ENCODE data around the gene NAGPA.
"Not testable (repeated sequence)": the region's sequence is repeated elsewhere in the genome, so short reads cannot be mapped to it uniquely, and the experiment has no call there.

The NAGPA gene, protein sequence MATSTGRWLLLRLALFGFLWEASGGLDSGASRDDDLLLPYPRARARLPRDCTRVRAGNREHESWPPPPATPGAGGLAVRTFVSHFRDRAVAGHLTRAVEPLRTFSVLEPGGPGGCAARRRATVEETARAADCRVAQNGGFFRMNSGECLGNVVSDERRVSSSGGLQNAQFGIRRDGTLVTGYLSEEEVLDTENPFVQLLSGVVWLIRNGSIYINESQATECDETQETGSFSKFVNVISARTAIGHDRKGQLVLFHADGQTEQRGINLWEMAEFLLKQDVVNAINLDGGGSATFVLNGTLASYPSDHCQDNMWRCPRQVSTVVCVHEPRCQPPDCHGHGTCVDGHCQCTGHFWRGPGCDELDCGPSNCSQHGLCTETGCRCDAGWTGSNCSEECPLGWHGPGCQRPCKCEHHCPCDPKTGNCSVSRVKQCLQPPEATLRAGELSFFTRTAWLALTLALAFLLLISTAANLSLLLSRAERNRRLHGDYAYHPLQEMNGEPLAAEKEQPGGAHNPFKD

DNA sequence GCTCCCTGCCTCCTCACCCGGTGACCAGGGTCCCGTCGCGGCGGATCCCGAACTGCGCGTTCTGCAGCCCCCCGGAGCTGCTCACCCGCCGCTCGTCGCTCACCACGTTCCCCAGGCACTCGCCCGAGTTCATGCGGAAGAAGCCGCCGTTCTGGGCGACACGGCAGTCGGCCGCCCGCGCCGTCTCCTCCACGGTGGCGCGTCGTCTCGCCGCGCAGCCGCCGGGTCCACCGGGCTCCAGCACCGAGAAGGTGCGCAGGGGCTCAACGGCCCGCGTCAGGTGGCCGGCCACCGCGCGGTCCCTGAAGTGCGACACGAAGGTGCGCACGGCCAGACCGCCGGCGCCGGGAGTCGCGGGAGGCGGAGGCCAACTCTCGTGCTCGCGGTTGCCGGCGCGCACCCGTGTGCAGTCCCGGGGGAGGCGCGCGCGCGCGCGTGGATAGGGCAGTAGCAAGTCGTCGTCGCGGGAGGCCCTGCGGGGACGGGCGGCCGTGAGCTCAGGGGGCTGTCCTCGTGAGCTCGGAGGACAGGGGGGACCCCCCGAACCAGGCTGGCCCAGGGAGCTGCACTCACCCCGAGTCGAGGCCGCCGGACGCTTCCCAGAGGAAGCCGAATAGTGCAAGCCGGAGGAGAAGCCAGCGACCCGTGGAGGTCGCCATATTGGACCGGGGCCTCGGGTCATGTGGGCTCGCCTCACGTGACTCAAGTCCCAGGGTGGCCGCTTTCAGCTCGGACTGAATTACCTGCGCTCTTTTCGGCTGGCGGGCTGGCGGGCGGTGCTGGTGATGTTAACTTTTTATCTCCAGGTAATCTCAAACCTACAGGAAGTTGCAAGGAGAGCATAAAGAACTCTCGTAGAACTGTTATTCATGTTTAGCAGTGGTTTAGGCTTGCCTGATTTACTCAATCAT, at the start of gene NAGPA:
Gene NAGPA, minus strand, starts transcription at position 680 of the 911 bp plus-strand sequence. Its CDS starts 21 bp downstream, at position 659.
- DNase-seq = peak; percentile 83

DNA sequence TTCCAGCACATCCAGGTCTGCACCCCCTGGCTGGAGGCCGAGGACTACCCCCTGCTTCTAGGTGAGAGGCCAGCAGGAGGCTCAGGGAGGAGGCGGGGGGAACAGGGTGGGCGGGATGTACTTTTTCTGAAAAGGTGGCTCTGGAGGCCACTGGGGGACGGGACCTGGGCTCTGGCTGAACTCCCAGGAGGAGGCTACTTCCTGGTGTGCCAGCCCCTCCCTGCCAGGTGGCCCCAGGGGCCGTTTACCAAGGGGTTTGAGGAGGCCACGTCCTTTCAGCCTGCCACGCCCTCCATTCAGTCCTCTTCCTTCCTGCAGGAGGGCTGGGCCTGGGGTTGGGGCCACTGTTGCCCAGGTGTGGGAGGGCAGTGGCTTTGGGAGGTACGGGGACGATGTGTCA, 47.3 kb upstream of the NAGPA start:
- not testable (repeated sequence) for DNase-seq

DNA sequence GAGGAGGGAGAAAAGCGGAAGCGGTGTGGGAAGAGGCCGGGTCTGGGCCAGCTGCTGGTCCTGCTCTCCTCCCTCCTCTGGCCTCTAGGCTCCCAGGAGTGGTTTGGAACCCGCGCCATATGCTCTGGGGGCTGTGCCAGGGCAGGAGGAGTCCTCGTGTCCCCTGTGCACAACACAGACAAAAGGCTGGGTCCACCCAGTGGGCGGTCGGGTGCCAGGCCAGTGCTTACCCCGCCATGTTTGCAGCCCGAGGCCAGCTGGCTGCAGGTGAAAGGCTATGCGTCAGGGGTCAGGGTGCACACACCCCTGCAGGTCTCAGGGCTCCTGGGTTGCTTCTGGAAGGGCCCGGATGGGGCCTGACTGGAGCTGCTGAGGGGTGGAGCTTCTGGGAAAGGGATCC, 46.7 kb upstream of the NAGPA start:
- not testable (repeated sequence) for DNase-seq

DNA sequence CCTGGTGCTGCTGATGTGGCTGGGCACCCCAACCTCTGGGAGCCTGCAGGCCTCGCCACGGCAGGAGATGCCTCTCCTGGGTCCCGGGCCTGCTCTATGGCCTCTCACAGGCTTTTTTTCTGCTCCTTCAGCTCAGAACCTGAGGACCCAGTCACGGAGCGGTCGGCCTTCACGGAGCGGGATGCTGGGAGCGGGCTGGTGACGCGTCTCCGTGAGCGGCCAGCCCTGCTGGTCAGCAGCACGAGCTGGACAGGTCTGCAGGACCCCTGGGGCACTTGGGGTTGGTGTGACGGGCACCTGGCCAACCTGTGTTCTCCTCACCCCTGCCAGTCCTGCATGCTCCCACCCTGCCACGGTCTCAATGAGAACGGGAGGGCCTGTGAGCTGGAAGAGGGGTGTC, 44.9 kb upstream of the NAGPA start:
- DNase-seq = no peak

DNA sequence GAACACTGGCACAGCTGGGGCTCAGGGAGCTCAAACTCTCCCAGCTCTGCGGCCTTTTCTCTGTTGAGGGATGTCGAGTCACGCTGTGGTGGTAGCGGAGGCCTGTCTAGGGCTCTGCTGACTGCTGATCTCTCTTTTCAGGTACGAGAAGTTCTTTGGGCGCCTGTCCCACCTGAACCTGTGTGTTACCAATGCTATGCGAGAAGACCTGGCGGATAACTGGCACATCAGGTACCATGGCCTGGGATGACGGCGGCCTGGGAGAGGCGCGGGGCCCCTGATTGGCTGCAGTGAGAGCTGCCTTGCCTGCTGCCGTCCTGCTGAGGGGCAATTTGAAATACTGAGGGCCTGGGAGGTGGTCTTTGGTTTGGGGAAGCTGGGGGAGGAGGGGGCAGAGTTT, 43.6 kb upstream of the NAGPA start:
- no peak for DNase-seq

DNA sequence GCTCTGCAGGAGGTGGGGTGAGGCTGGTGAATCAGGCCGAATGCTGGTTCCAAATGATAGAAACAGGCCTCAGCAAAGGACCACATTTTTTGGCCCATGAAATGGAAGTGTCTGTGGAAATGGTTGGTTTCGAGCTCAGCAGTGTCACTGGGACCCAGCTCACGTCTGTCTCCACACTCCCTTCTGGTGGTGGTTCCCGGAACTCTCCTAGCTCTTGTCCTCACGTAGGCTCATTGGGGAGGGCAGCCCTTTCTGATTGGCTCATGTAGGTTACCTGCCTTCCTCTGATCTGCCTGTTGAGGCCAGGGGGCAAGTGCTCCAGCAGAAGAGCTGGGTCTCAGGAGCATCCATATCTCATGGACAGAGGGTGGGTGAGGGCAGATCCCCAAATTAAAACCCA, 41.9 kb upstream of the NAGPA start:
- DNase-seq = no peak

DNA sequence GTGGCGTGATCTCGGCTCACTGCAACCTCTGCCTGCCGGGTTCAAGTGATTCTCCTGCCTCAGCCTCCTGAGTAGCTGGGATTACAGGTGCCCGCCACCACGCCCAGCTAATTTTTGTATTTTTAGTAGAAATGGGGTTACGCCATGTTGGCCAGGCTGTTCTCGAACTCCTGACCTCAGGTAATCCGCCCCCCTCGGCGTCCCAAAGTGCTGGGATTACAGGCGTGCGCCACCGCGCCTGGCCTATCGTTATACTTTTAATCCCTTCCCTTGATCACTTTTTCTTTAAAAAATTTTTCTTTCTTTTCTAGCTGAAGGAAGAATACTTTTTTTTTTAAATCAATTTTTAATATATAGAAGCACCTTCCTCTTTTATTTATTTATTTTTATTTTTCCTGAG, 40.0 kb upstream of the NAGPA start:
- not testable (repeated sequence) for DNase-seq

DNA sequence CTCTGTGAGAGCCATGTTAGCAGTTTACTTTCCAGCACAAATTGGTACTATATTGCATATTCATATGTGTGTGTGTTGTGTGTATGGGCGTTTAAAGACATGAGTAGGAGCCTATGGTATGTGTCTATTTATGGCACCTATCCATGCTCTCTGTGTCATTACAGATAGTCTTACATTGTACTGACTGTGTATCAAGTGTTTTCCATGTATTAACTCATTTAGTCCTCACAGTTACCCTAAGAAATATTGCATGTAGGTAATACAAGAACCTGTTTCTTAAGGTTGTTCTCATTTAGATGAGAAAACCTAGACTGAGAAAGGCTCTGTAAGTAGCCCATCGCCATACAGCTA, 39.5 kb upstream of the NAGPA start:
- no peak for DNase-seq

DNA sequence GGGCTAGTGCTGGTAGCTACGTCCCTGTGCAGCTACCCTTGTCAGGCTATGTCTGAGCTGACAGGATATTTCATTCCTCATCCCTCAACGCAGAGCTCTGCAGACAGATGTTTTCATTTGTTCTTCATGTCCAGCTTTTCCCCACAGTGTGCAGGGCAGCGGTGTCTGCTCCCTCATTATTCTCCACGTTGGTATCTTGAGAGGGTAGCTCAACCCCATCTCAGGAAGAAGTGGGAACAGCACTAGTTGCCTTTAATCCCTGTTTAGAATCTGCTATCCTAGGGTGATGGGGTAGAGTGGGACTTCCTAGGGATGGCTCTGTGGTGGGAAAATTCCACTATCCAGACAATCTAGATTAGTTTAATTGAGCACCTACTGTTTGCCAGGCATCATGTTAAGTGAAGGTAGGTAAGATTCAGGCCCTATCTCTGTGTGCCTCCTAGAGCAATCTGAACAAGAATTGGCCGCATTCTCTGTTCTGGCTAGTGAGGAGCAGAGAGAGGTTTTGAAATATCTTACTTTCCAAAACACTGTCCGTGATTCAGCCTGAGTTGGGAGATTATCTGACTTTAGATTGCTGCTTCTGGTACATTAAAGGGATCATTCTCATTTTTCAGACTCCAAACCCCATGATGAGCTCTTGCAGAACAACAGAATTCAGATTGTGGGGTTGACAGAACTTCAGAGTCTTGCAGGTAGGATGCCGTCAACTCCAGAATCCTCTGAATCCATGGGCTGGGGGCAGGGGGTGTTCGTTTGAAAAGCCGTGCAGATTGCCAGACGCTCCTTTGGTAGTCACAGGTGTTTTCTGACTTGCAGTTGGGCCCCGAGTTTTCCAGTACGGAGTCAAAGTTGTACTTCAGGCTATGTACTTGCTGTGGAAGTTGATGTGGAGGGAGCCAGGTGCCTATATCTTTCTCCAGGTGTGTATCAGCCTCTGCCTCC, 38.9 kb upstream of the NAGPA start:
- DNase-seq = no peak

DNA sequence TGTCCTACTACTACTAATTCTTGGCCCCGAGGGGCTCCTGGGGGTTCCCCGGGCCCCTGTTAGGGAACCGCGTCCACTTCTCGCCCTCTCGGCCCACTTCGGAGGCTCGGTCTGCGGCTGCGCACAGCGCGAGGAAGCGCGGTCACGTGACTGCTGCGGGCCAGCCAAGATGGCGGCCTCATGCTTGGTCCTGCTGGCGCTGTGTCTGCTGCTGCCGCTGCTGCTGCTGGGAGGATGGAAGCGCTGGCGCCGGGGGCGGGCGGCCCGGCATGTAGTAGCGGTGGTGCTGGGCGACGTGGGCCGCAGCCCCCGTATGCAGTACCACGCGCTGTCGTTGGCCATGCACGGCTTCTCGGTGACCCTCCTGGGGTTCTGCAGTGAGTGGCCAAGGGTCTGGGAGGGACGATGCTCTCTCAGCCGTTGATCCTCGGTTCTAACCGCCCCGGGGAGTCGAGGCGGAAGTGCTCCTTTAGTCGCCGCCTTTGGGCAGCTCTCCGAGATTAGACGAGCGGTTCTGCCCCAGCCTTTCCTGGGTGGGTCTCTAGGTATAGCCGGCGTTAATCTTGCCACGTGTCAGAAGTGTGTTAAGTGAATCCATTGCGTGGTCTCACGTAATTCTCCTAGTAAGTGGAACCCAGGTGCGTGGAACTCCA, 38.1 kb upstream of the NAGPA start, which contains the start of gene ALG1:
Gene ALG1, plus strand, starts transcription at position 163 of the 653 bp plus-strand sequence. Its CDS starts 7 bp downstream, at position 170.
- DNase-seq = peak; percentile 94

DNA sequence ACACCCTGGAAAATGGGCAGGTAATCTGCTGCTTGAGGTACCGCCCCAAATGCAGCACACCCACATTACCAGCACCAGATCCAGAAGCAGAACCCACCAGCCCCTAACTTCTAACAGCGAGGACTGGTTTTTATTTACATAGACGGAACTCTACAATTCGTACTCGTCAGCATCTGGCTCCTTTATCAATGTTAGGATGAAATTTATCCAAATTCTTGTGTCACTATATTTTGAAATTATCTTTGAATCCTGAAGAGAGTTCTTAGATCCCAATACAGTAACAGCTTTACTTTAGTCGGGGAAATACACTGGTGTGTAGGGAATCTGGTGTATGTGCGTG, 37.6 kb upstream of the NAGPA start:
- DNase-seq = no peak

DNA sequence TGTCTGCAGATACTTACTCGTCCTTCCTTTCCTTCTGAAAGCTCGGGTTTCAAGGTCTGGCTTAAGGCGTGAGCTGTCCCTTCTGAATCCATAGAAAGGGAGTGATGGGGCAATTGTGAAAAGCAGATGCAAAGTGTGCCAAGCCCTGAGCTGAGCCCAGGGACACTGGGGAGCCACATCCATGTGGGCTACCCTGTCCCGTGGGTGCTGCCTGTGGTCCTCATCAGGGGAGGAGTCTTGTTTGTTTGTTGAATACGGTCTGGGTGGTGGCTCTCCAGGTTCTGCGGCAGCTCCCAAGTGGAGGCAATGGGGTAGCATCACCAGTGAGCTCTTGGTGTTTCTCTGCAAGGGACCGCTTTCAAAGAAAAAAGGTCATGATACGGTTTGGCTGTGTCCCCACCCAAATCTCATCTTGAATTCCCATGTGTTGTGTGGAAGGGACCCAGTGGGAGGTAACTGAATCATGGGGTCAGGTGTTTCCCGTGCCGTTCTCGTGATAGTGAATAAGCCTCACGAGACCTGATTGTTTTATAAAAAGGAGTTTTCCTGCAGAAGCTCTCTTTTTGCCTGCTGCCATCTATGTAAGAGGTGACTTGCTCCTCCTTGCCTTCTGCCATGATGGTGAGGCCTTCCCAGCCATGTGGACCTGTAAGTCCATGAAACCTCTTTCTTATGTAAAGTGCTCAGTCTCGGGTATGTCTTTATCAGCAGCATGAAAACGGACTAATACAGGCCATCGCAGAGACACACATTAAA, 36.9 kb upstream of the NAGPA start:
- no peak for DNase-seq

DNA sequence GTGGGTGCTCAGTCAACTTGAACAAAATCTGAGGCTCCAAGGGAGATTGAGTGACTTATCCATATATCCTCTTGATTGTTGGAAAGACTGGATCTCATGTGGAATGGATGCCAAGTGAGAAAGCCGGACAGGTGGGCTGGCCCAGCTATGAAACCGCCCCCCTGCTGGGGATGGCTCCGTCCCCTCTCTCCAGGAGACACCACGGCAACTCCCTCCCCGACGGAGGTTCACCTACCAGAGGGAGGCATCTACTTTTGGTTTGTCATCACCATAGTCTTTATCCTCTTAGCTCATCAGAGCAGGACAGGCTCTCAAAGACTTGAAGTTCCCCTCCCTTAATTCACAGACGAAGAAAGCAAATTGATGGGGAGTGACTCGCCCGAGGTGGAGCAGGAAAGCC, 36.1 kb upstream of the NAGPA start:
- no peak for DNase-seq

DNA sequence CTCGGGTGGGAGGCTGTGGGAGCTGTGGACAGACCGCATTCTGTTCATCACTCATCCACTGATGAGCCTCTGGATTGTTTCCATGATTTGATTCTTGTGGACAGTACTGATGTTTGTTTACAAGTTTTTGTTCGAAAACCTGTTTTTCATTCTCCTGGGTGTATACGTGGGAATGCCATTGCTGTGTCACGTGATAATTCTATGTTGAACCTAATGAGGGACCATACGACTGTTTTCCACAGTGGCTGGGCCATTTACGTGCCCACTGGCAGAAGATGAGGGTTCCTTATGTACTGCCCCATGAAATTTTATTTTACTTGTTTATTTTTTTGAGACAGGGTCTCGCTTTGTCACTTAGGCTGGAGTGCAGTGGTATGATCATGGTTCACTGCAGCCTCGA, 35.3 kb upstream of the NAGPA start:
- DNase-seq = no peak

DNA sequence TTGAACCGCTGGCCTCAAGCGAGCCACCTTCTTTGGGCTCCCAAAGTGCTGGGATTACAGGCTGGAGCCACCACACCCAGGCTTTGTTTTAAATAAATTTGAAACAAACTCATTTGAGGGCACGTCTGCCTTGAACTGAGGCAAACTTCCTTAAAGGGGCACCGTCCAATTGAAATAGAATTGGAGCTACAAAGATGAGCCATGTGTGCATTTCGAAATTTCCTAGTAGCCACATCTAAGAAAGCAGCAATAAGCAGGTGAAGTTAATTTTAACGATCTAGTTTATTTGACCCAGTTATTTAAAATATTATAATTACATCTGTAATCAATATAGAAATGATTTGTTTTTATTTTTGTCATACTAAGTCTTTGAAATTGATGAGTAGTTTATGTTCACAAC, 32.8 kb upstream of the NAGPA start:
- DNase-seq = no peak

DNA sequence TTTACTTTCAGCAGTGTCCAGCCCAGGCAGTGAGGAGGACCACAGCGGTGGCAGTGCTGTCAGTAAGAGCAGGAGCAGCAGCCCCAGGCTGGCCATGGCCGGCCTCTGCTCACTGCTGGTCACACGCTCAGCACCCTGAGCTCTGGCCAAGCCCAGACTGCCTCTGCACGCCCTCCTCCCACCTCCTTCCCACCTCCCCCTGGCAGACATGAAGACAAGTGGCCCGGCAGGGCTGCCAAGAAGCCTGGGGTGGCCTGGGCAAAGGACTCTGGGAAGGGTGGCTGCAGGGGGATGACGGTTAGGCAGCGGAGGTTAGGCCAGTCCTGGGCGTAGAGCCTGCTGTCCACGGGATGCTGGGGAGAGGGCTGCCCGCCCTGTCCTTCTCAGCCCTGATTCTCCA, 32.1 kb upstream of the NAGPA start, which contains the start of gene C16orf89:
Gene C16orf89, minus strand, starts transcription at position 144 of the 400 bp plus-strand sequence. Its CDS starts 48 bp downstream, at position 96.
- no peak for DNase-seq

DNA sequence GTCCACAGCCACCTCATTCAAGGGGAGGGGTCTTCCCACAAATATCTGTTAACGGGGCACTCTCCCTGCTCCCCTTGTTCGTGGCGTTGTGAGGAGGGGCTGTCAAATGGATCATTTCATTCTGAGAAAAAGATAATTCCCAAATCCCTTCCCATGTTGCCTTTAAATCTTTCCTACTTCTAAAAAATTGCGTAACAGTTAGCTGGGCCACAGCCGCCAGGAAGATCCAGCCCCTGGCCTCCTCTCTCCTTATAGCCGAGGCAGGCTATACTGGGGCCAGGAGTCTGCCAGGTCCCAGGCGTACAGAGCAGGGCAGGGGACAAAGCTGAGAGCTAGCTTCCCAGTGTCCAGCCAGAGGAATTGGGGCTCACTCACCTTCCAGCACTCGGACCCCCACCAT, 31.6 kb upstream of the NAGPA start:
- no peak for DNase-seq

DNA sequence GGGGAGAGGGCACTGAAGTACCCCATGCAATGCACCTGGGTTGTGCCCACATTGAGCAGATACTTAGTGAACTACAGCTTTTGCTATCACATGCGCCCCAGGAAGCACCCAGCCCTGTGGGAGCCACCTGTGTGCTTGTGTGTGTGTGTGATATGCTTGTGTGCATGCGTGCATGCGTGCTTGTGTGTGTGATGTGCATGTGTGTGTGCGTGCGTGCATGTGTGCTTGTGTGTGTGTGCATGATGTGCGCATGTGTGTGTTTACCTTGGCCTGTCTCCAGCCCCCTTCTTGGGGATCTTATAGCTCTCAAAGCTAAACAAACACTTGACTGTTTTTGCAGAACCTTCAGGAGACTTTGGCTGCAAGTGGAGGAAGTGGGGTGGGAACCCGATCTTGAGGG, 31.2 kb upstream of the NAGPA start:
- no peak for DNase-seq

DNA sequence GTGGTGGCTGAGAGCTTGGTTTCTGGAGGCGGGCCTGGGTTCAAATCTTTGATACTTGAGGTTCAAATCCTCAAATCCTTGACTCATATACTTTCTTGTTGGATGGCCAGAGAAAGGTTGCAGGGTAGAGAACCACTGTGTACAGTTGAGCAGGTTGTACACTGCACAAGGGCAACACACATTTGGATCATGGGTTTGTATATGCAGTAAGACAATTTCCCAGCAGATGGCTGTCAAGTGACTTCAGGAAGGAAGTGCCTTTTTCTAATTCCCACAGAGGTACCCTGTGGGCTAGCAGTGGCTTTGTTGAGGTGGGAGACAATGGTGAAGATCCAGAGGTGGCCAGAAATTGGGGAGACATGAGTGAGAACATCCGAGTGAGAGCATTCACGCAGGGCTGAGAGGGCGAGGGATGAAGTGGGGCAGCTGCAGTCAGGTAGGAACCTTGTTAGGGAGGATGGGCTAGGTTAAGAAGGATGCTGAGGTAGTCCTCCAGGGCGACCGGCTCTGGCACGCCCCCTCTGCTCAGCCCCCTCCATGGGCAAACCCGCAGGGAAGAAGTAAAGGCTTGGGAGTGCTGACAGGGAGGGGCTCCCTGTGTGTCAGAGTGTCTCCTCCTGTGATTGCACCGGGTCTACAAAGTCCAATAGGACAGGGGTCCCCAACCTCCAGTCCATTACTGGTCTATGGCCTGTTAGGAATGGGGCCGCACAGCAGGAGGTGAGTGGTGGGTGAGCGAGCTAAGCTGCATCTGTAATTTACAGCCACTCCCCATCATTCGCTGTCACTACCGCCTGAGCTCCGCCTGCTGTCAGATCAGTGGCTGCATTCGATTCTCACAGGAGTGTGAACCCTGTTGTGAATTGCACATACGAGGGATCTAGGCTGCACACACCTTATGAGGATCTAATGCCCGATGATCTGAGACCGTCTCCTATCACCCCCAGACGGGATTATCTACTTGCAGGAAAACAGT, 29.3 kb upstream of the NAGPA start:
- peak; percentile 19 for DNase-seq

DNA sequence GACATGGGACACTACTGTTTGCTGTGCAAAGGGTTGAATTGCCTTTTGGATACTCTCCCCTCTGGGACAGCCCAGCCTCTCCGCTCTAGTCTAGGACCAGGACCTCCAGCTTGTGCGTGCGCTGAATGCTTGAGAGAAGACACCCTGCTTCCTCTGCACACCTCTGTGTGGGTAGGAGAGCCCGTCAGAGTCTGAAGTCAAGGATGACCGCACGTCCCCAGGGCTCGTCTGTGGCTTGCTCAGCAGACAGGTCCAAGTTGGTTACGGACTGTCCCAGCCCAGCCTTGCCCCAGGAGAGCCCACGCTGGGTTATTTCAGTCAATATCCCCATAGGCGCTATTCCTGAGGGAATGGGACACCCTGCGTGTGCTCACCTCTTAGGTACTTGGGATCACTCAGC, 28.3 kb upstream of the NAGPA start:
- DNase-seq = no peak
